ENCODE measurements around the gene SLC27A6. TPM values are rescaled to one million over a fixed set of nuclear protein-coding genes. Genes with fewer than 3 reads are reported as not detected.

The SLC27A6 gene
- total and polyA plus RNA-seq, 2 experiments from 2014 or later, result 3.5 to 5.8 TPM

DNA sequence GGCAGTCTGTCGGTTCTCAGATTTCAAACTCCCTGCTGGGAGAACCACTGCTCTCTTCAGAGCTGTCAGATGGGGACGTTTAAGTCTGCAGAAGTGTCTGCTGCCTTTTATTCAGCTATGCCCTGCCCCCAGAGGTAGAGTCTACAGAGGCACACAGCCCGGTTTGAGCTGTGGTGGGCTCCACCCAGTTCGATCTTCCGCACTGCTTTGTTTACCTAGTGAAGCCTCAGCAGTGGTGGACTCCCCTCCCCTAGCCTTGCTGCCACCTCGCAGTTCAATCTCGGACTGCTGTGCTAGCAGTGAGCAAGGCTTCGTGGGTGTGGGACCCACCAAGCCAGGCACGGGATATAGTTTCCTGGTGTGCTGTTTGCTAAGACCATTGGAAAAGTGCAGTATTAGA lies 8.0 kb downstream of the SLC27A6 start:
- TF ChIP-seq, protein P1, sequence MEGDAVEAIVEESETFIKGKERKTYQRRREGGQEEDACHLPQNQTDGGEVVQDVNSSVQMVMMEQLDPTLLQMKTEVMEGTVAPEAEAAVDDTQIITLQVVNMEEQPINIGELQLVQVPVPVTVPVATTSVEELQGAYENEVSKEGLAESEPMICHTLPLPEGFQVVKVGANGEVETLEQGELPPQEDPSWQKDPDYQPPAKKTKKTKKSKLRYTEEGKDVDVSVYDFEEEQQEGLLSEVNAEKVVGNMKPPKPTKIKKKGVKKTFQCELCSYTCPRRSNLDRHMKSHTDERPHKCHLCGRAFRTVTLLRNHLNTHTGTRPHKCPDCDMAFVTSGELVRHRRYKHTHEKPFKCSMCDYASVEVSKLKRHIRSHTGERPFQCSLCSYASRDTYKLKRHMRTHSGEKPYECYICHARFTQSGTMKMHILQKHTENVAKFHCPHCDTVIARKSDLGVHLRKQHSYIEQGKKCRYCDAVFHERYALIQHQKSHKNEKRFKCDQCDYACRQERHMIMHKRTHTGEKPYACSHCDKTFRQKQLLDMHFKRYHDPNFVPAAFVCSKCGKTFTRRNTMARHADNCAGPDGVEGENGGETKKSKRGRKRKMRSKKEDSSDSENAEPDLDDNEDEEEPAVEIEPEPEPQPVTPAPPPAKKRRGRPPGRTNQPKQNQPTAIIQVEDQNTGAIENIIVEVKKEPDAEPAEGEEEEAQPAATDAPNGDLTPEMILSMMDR (IDR thresholded peaks at IDR 0.05; ENCODE audit: poor library complexity), result no peak
- no peak for TF ChIP-seq EZH2phosphoT487 (IDR thresholded peaks at IDR 0.05; ENCODE audit: low read depth, severe bottlenecking, unreplicated experiment)
- TF ChIP-seq EZH2 (IDR thresholded peaks at IDR 0.05; ENCODE audit: borderline replicate concordance), result no peak
- no peak overlapping the region for H2AFZ ChIP-seq

DNA sequence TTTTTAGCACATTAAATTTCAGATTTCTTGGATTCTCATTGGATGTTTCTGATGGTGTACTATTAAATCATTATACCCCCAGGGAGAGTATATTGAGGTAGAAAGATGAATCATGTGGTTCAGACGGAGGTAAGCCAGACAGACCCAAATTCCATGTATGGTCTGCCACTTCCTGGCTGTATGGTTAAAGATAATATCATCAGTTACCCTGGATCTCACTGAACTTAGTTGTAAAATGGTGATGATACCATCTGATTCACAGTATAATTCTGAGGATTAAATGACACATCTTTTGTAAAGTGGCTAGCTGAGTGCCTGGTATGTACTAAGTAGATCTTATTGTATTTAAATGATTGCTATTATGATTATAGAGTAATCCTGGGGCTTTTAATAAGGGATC lies 9.3 kb downstream of the SLC27A6 start:
- H3K27me3 ChIP-seq, result no peaks in the 10 kb centered on the region
- H3K9me2 ChIP-seq (replicated peaks; ENCODE audit: insufficient read depth), result no peaks in the 10 kb centered on the region
- WGBS (ENCODE audit: low lambda C conversion rate, missing lambda C conversion rate), result 63% methylated on average over 1 of the region's 1 CpG

More for the DNA sequence above, 8.0 kb downstream of the SLC27A6 start:
- Histone ChIP-seq H3K9me3 (ENCODE audit: low read depth) (no peaks in the 10 kb centered on the region), H3K9me2 (replicated peaks; ENCODE audit: insufficient read depth) (no peaks in the 10 kb centered on the region), H3K4me2 (no peak overlapping the region), H3K79me2 (no peaks in the 10 kb centered on the region), H3K4me3 (no peak overlapping the region), H3K4me1 (ENCODE audit: insufficient read depth) (no peaks in the 10 kb centered on the region), H3K36me3 (replicated peaks; ENCODE audit: insufficient read depth, low read depth) (no peaks in the 10 kb centered on the region), H3K27me3 (no peaks in the 10 kb centered on the region), H4K20me1 (ENCODE audit: insufficient read depth, poor library complexity, severe bottlenecking) (no peaks in the 10 kb centered on the region), H3K27ac (no peak overlapping the region)
- DNase-seq (ENCODE audit: low spot score), result no peak
- 78% methylated on average over 9 of the region's 9 CpGs for WGBS (ENCODE audit: low lambda C conversion rate, missing lambda C conversion rate)

DNA sequence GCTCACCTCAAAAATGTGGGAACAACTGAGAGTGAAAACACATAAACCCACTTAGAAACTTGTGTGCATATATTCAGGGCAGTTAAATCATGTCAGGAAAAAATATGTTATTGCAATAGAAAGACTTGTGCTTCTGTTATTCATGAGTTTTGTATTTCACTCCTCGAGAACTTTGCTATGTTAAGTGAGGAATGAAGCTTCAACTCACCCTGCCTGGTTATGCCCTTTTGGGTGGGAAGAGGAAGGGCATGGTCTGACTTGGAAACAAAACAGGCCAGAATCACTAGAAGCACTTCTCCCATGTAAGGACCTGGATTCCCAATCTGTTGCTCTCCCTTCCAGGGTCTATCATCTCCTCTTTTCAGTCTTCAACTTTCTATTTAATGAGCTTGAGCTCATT lies 14.5 kb downstream of the SLC27A6 start:
- H3K9me2 ChIP-seq (replicated peaks; ENCODE audit: insufficient read depth), result no peaks in the 10 kb centered on the region
- no peaks in the 10 kb centered on the region for H3K79me2 ChIP-seq
- no peaks in the 10 kb centered on the region for H4K20me1 ChIP-seq (ENCODE audit: insufficient read depth, poor library complexity, severe bottlenecking)
- H3K4me1 ChIP-seq (ENCODE audit: insufficient read depth), result no peaks in the 10 kb centered on the region
- 88% methylated on average over 1 of the region's 1 CpG for WGBS (ENCODE audit: low lambda C conversion rate, missing lambda C conversion rate)
- TF ChIP-seq EZH2phosphoT487 (IDR thresholded peaks at IDR 0.05; ENCODE audit: low read depth, severe bottlenecking, unreplicated experiment), result no peak
- no peak for TF ChIP-seq EZH2 (IDR thresholded peaks at IDR 0.05; ENCODE audit: borderline replicate concordance)
- TF ChIP-seq, protein P1 (IDR thresholded peaks at IDR 0.05; ENCODE audit: poor library complexity), result no peak
- no peaks in the 10 kb centered on the region for H3K27me3 ChIP-seq
- H3K9me3 ChIP-seq (ENCODE audit: low read depth), result no peaks in the 10 kb centered on the region
- no peak overlapping the region for H3K4me2 ChIP-seq
- H3K27ac ChIP-seq, result no peak overlapping the region
- DNase-seq (ENCODE audit: low spot score), result no peak
- no peak overlapping the region for H2AFZ ChIP-seq
- H3K36me3 ChIP-seq (replicated peaks; ENCODE audit: insufficient read depth, low read depth), result no peaks in the 10 kb centered on the region
- H3K4me3 ChIP-seq, result no peak overlapping the region

More for the DNA sequence above, 9.3 kb downstream of the SLC27A6 start:
- Histone ChIP-seq H3K4me1 (ENCODE audit: insufficient read depth) (no peaks in the 10 kb centered on the region), H3K9me3 (ENCODE audit: low read depth) (no peaks in the 10 kb centered on the region), H4K20me1 (ENCODE audit: insufficient read depth, poor library complexity, severe bottlenecking) (no peaks in the 10 kb centered on the region), H3K4me2 (no peak overlapping the region), H3K79me2 (no peaks in the 10 kb centered on the region), H3K27ac (no peak overlapping the region), H3K36me3 (replicated peaks; ENCODE audit: insufficient read depth, low read depth) (no peaks in the 10 kb centered on the region), H2AFZ (no peak overlapping the region), H3K4me3 (no peak overlapping the region)
- TF ChIP-seq, protein P1 (IDR thresholded peaks at IDR 0.05; ENCODE audit: poor library complexity), result no peak
- no peak for TF ChIP-seq EZH2phosphoT487 (IDR thresholded peaks at IDR 0.05; ENCODE audit: low read depth, severe bottlenecking, unreplicated experiment)
- TF ChIP-seq EZH2 (IDR thresholded peaks at IDR 0.05; ENCODE audit: borderline replicate concordance), result no peak
- DNase-seq (ENCODE audit: low spot score), result no peak

DNA sequence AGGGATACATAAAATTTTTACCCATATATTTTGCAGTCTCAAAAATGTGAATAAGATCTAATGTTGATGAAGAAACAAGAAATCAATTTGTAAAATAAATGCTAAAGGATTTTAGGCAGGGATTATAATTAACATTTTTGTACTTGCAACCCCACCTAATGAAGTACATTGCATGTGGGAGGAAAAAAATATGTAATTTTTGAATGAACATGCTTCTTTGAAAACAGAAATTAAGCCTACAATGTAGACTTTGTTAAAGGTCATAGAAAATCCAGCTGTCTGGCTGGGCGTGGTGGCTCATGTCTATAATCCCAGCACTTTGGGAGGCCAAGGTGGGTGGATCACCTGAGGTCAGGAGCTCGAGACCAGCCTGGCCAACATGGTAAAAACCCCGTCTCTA lies 15.6 kb downstream of the SLC27A6 start:
- TF ChIP-seq EZH2 (IDR thresholded peaks at IDR 0.05; ENCODE audit: borderline replicate concordance) (no peak), EZH2phosphoT487 (IDR thresholded peaks at IDR 0.05; ENCODE audit: low read depth, severe bottlenecking, unreplicated experiment) (no peak)
- TF ChIP-seq, protein P1 (IDR thresholded peaks at IDR 0.05; ENCODE audit: poor library complexity), result no peak
- H4K20me1 ChIP-seq (ENCODE audit: insufficient read depth, poor library complexity, severe bottlenecking), result no peaks in the 10 kb centered on the region
- H3K9me2 ChIP-seq (replicated peaks; ENCODE audit: insufficient read depth), result no peaks in the 10 kb centered on the region
- H3K4me1 ChIP-seq (ENCODE audit: insufficient read depth), result no peaks in the 10 kb centered on the region
- 91% methylated on average over 3 of the region's 3 CpGs for WGBS (ENCODE audit: low lambda C conversion rate, missing lambda C conversion rate)
- no peak for DNase-seq (ENCODE audit: low spot score)
- no peak overlapping the region for H3K4me3 ChIP-seq
- no peaks in the 10 kb centered on the region for H3K36me3 ChIP-seq (replicated peaks; ENCODE audit: insufficient read depth, low read depth)
- H3K9me3 ChIP-seq (ENCODE audit: low read depth), result no peaks in the 10 kb centered on the region
- H3K27ac ChIP-seq, result no peak overlapping the region
- no peak overlapping the region for H3K4me2 ChIP-seq
- H3K79me2 ChIP-seq, result no peaks in the 10 kb centered on the region
- H3K27me3 ChIP-seq, result no peaks in the 10 kb centered on the region
- H2AFZ ChIP-seq, result no peak overlapping the region
